ENCODE data around the gene IL32. TPM values are rescaled to one million over a fixed set of nuclear protein-coding genes. Genes with fewer than 3 reads are reported as not detected.
"Not testable (repeated sequence)": the region's sequence is repeated elsewhere in the genome, so short reads cannot be mapped to it uniquely, and the experiment has no call there.

Gene IL32
- total RNA-seq, 2 experiments from 2014 or later = 2,504 to 2,532 TPM

- Mint-ChIP-seq H3K36me3 (peaks cover 23% of the 10 kb centered on the region), H3K4me3 (peak overlapping the region; percentile 12)
- intact Hi-C loops (cut with micrococcal nuclease) = not testable (repeated sequence)
Observed at GRCh38 chr16:3055734-3056115, 9.7 kb upstream of the IL32 start.

GRCh38 chr16:3056336-3057180, 8.9 kb upstream of the IL32 start:
- H3K4me1 Mint-ChIP-seq (ENCODE audit: low read depth) = peaks cover 52% of the 10 kb centered on the region
- no peak for DNase-seq

More at GRCh38 chr16:3055734-3056115, 9.7 kb upstream of the IL32 start:
- Mint-ChIP-seq H3K27ac (peak overlapping the region; percentile 88), H3K4me1 (ENCODE audit: low read depth) (peaks cover 57% of the 10 kb centered on the region)
- POLR2A ChIA-PET, DNase-seq, H3K9me3 Mint-ChIP-seq, H3K27me3 Mint-ChIP-seq: not testable (repeated sequence)
- CTCF ChIA-PET = interaction anchor here (6.4 to 12.3 kb wide), 2 partner anchors 24 to 73 kb away, joined by 92 to 270 read pairs; no protein-coding TSS in a partner anchor

DNA sequence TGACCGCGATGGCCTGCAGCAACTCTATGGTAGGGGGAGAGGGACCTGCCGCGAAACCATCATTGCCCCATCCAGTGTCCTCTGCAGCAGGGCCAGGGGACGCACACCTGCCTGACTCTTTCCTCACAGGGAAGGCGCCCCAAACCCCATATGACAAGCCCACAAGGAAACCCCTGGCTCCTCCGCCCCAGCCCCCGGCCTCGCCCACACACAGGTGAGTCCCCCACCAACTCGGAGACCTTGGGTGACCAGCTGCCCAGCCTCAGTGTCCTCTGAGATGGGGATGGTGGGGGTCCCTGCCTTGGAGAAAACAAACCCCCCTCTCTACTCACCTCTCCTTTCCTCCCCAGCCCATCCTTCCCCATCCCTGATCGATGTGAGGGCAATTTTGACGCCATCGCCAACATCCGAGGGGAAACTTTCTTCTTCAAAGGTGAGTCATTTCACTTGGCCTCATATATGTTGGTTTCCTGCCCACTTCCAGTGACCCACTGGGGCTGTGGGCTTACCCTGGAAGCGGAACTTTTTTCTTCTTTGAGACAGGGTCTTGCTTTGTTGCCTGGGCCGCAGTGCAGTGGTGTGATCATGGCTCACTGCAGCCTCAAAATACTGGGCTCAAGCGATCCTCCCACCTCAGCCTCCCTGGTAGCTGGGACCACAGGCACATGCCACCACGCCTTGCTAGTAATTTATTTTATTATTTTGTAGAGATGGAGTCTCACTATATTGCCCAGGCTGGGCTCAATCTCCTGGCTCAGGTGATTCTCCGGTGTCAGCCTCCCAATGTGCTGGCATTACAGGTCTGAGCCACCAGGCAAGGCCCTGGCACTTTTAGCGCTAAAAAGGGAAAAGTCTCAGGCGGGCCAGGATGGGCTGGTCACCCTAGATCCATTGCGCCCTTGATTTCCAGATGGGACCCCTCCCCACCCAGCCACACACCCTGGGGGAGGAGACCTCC, 8.0 kb upstream of the IL32 start:
- intact Hi-C loops (cut with micrococcal nuclease) = loop anchor here (2.0 kb wide), 1 partner anchor 17 kb away; no protein-coding TSS in a partner anchor
- Mint-ChIP-seq H3K4me1 (ENCODE audit: low read depth) (peaks cover 55% of the 10 kb centered on the region), H3K27me3 (no peaks in the 10 kb centered on the region), H3K9me3 (no peaks in the 10 kb centered on the region), H3K36me3 (peaks cover 23% of the 10 kb centered on the region), H3K27ac (peak overlapping the region; percentile 80), H3K4me3 (peak overlapping the region; percentile 91)
- ChIA-PET CTCF (interaction anchor here (1.0 to 12.3 kb wide), 17 partner anchors 10 to 111 kb away, joined by 3 to 270 read pairs (median 7); partner anchors contain the start of genes HCFC1R1, THOC6 and ZNF213), POLR2A (interaction anchor here (1.8 to 3.0 kb wide), 3 partner anchors 9 to 72 kb away, joined by 4 to 23 read pairs (median 17); no protein-coding TSS in a partner anchor)
- peak; percentile 39 for DNase-seq

More at GRCh38 chr16:3056336-3057180, 8.9 kb upstream of the IL32 start:
- Mint-ChIP-seq H3K4me3 (peak overlapping the region; percentile 91), H3K27ac (peak overlapping the region; percentile 30), H3K36me3 (peaks cover 23% of the 10 kb centered on the region), H3K9me3 (no peaks in the 10 kb centered on the region), H3K27me3 (no peaks in the 10 kb centered on the region)
- ChIA-PET POLR2A (no interaction called here), CTCF (interaction anchor here (6.4 to 12.3 kb wide), 2 partner anchors 25 to 72 kb away, joined by 92 to 270 read pairs; no protein-coding TSS in a partner anchor)
- intact Hi-C loops (cut with micrococcal nuclease) = no loop called here

DNA sequence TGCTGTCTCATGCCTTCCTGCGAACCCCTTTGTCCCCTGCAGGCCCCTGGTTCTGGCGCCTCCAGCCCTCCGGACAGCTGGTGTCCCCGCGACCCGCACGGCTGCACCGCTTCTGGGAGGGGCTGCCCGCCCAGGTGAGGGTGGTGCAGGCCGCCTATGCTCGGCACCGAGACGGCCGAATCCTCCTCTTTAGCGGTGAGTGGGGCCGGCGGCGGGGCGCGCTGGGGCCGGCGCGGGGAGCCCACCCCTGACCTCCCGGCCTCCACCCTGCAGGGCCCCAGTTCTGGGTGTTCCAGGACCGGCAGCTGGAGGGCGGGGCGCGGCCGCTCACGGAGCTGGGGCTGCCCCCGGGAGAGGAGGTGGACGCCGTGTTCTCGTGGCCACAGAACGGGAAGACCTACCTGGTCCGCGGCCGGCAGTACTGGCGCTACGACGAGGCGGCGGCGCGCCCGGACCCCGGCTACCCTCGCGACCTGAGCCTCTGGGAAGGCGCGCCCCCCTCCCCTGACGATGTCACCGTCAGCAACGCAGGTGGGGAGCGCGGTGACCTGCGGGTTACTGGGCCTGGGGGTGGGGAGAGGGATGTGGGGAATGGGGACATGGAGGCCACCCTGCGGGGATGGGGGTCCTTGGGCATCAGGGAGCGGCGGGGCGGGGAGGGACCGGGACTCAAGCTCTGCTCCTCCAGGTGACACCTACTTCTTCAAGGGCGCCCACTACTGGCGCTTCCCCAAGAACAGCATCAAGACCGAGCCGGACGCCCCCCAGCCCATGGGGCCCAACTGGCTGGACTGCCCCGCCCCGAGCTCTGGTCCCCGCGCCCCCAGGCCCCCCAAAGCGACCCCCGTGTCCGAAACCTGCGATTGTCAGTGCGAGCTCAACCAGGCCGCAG, 7.1 kb upstream of the IL32 start:
- intact Hi-C loops (cut with micrococcal nuclease) = loop anchor here (1.0 to 2.0 kb wide), 4 partner anchors 16 to 71 kb away; no protein-coding TSS in a partner anchor
- Mint-ChIP-seq H3K27me3 (no peaks in the 10 kb centered on the region), H3K4me3 (peak overlapping the region; percentile 91), H3K36me3 (peaks cover 23% of the 10 kb centered on the region), H3K9me3 (no peaks in the 10 kb centered on the region), H3K27ac (peak overlapping the region; percentile 79), H3K4me1 (ENCODE audit: low read depth) (peaks cover 63% of the 10 kb centered on the region)
- ChIA-PET CTCF (interaction anchor here (0.8 to 12.3 kb wide), 39 partner anchors 9 to 124 kb away, joined by 3 to 270 read pairs (median 6); partner anchors contain the start of genes HCFC1R1, MMP25, THOC6 and TNFRSF12A), POLR2A (interaction anchor here (0.8 to 3.0 kb wide), 8 partner anchors 10 to 92 kb away, joined by 3 to 23 read pairs (median 4); partner anchors contain the start of gene ZNF213)
- peak; percentile 73 for DNase-seq

- intact Hi-C loops (cut with micrococcal nuclease) = loop anchor here (1.0 to 2.0 kb wide), 4 partner anchors 16 to 70 kb away; no protein-coding TSS in a partner anchor
- peak overlapping the region; percentile 95 for H3K27ac Mint-ChIP-seq
- POLR2A ChIA-PET = interaction anchor here (0.5 to 3.0 kb wide), 11 partner anchors 10 to 91 kb away, joined by 3 to 23 read pairs (median 4); partner anchors contain the start of gene ZNF213
Observed at GRCh38 chr16:3059041-3059722, 6.3 kb upstream of the IL32 start.

GRCh38 chr16:3059723-3060242, 5.7 kb upstream of the IL32 start:
- Mint-ChIP-seq H3K27me3 (no peaks in the 10 kb centered on the region), H3K9me3 (no peaks in the 10 kb centered on the region), H3K4me3 (peak overlapping the region; percentile 79), H3K36me3 (peaks cover 16% of the 10 kb centered on the region), H3K4me1 (ENCODE audit: low read depth) (peaks cover 69% of the 10 kb centered on the region), H3K27ac (peak overlapping the region; percentile 95)
- ChIA-PET POLR2A (interaction anchor here (0.6 to 3.0 kb wide), 7 partner anchors 11 to 75 kb away, joined by 3 to 23 read pairs (median 4); partner anchors contain the start of gene ZNF213), CTCF (interaction anchor here (0.7 to 12.3 kb wide), 24 partner anchors 9 to 109 kb away, joined by 3 to 270 read pairs (median 7); partner anchors contain the start of genes ZNF213 and ZSCAN10)
- intact Hi-C loops (cut with micrococcal nuclease) = loop anchor here (1.0 to 2.0 kb wide), 4 partner anchors 15 to 70 kb away; no protein-coding TSS in a partner anchor
- no peak for DNase-seq

More at GRCh38 chr16:3059041-3059722, 6.3 kb upstream of the IL32 start:
- CTCF ChIA-PET = interaction anchor here (0.7 to 12.3 kb wide), 44 partner anchors 8 to 123 kb away, joined by 3 to 270 read pairs (median 6); partner anchors contain the start of genes MMP25, TNFRSF12A, ZNF213 and ZSCAN10
- no peaks in the 10 kb centered on the region for H3K27me3 Mint-ChIP-seq
- peak; percentile 92 for DNase-seq
- H3K36me3 Mint-ChIP-seq = peaks cover 18% of the 10 kb centered on the region
- no peaks in the 10 kb centered on the region for H3K9me3 Mint-ChIP-seq
- peaks cover 68% of the 10 kb centered on the region for H3K4me1 Mint-ChIP-seq (ENCODE audit: low read depth)
- peak overlapping the region; percentile 91 for H3K4me3 Mint-ChIP-seq

GRCh38 chr16:3060339-3061127, 4.9 kb upstream of the IL32 start:
- CTCF ChIA-PET = interaction anchor here (0.9 to 12.3 kb wide), 13 partner anchors 10 to 108 kb away, joined by 3 to 270 read pairs (median 7); no protein-coding TSS in a partner anchor
- H3K9me3 Mint-ChIP-seq = no peaks in the 10 kb centered on the region
- peaks cover 13% of the 10 kb centered on the region for H3K36me3 Mint-ChIP-seq
- peak overlapping the region; percentile 79 for H3K4me3 Mint-ChIP-seq
- H3K27ac Mint-ChIP-seq = peak overlapping the region; percentile 95
- peaks cover 68% of the 10 kb centered on the region for H3K4me1 Mint-ChIP-seq (ENCODE audit: low read depth)
- peaks cover 1% of the 10 kb centered on the region for H3K27me3 Mint-ChIP-seq
- peak; percentile 22 for DNase-seq
- intact Hi-C loops (cut with micrococcal nuclease) = no loop called here
- POLR2A ChIA-PET = interaction anchor here (2.3 to 3.0 kb wide), 3 partner anchors 16 to 74 kb away, joined by 14 to 23 read pairs (median 17); partner anchors contain the start of gene ZNF213

GRCh38 chr16:3062553-3062952, 2.9 kb upstream of the IL32 start:
- peaks cover 57% of the 10 kb centered on the region for H3K4me1 Mint-ChIP-seq (ENCODE audit: low read depth)
- H3K4me3 Mint-ChIP-seq = no peak overlapping the region
- peaks cover 4% of the 10 kb centered on the region for H3K27me3 Mint-ChIP-seq

More at GRCh38 chr16:3062553-3062952, 2.9 kb upstream of the IL32 start:
- CTCF ChIA-PET = interaction anchor here (0.8 to 12.3 kb wide), 6 partner anchors 32 to 104 kb away, joined by 3 to 270 read pairs (median 4); no protein-coding TSS in a partner anchor
- H3K9me3 Mint-ChIP-seq = no peaks in the 10 kb centered on the region
- peaks cover 23% of the 10 kb centered on the region for H3K36me3 Mint-ChIP-seq
- intact Hi-C loops (cut with micrococcal nuclease) = no loop called here
- DNase-seq = no peak
- POLR2A ChIA-PET = no interaction called here
- H3K27ac Mint-ChIP-seq = peak overlapping the region; percentile 100
